Psoas muscle (tissue), 8 donors: Measurements from ENCODE around the gene CCNI. TPM values are rescaled to one million over a fixed set of nuclear protein-coding genes. Genes with fewer than 3 reads are reported as not detected.

Experiments
- ATAC-seq, 4 donors: fragments of 200-7000 bp; cut with Tn5 transposase; one replicate each; pipeline ENCODE4 v1.9.1; 2020; ENCODE audit warnings: moderate library complexity in 3 of 4, mild to moderate bottlenecking in 2 of 4
- DNase-seq, 2 donors: peaks; one replicate each; pipeline ENCODE4 v3.0.0-alpha.2; 2020
- H3K27ac ChIP-seq: fragments of 200-600 bp; one replicate; pipeline ENCODE4 v1.8.0; 2022
- H3K27me3 ChIP-seq, 3 donors: fragments of 200-600 bp in 1 of 3; one replicate each; pipeline versions ENCODE4 v1.6.1 to v1.8.0; 2013 to 2022; ENCODE audit warnings: low read length in 2 of 3, mild to moderate bottlenecking in 2 of 3, moderate library complexity in 1 of 3; ENCODE audit not compliant: insufficient read depth in 3 of 3
- H3K36me3 ChIP-seq, 2 donors: fragments of 200-600 bp in 1 of 2; one replicate each; pipeline versions ENCODE4 v1.6.1 to v1.8.0; 2013 to 2022; ENCODE audit warnings: low read depth in 1 of 2, mild to moderate bottlenecking in 1 of 2, moderate library complexity in 1 of 2; ENCODE audit not compliant: insufficient read depth in 1 of 2
- H3K4me1 ChIP-seq: fragments of 200-600 bp; one replicate; pipeline ENCODE4 v1.8.0; 2022
- H3K4me3 ChIP-seq: fragments of 200-600 bp; one replicate; pipeline ENCODE4 v1.8.0; 2022; ENCODE audit warnings: mild to moderate bottlenecking
- H3K9me3 ChIP-seq: fragments of 200-600 bp; one replicate; pipeline ENCODE4 v1.8.0; 2022
- CTCF ChIP-seq: fragments of 200-600 bp; IDR thresholded peaks from one replicate; pipeline ENCODE4 v1.8.0; 2022; ENCODE audit warnings: antibody characterized with exemption
- WGBS, 3 donors: extraction: QIAGEN DNeasy Blood & Tissue Kit; methylation state at CpG; one replicate each; pipeline versions ENCODE4 v1.1.6 to v1.1.7; 2013; 5-methylcytosine and 5-hydroxymethylcytosine counted together
- intact Hi-C, 2 donors: fragments of 100-400 bp; cut with DNase I; formaldehyde crosslinking; loops; one replicate each; pipeline versions ENCODE4 v1.11.0 to v1.14.2; 2022
- polyA plus RNA-seq, 3 donors: library from polyadenylated mRNA; stranded (reverse); fragments of 200-250 nt; gene quantifications; one replicate each; pipeline ENCODE4 v1.2.3, GENCODE V29; 2013
- total RNA-seq, 4 donors: library from RNA; stranded (reverse); fragmentation: NEBNext Ultra II Directional in 2 of 4; extraction: Animal tissue kit (Norgen Biotek cat#: 25700) in 2 of 4; gene quantifications; one replicate each; pipeline versions ENCODE4 v1.2.1 to v1.2.4, GENCODE V29; 2021 to 2023
- donor health status: healthy with polysubstance abuse.
- donor health status: DM: no; HTN: no; CAD: no; lungs with moderate emphysema.
- donor health status: Bipolar disorder and iron deficiency.
- donor health status: healthy.
- donor health status: DM: yes; HTN: yes; CAD: no.
- donor health status: DM: no; HTN: no; CAD: no.
- donor health status: DM: no; HTN: no; CAD: no.
- donor health status: DM: yes; HTN: yes; CAD: no.

Gene CCNI
- total and polyA plus RNA-seq, 7 donors, result 82.1 to 182 (median 147) TPM

- Histone ChIP-seq H3K27me3 (no peaks in the 10 kb centered on the region), H3K4me1 (peaks cover 18% of the 10 kb centered on the region), H3K27ac (no peak overlapping the region), H3K36me3 (no peaks in the 10 kb centered on the region), H3K4me3 (no peak overlapping the region), H3K9me3 (no peaks in the 10 kb centered on the region)
- no peak for TF ChIP-seq CTCF
- ATAC-seq, result no peak
- intact Hi-C loops, result loop anchor here in 1 of 2 donors (5.0 kb wide), 1 partner anchor 78 kb away; the partner anchor contains the start of gene CCNG2
- 66 to 82% (median 71%) methylated on average over 5 of the region's 5 CpGs for WGBS, 3 donors
- DNase-seq, result no peak
Measured at GRCh38 chr4:77079281-77079680, 3.5 kb upstream of the CCNI start.

- intact Hi-C loops, result loop anchor here in 1 of 2 donors (5.0 kb wide), 1 partner anchor 79 kb away; the partner anchor contains the start of gene CCNG2
- ATAC-seq, result no peak
- no peaks in the 10 kb centered on the region for H3K9me3 ChIP-seq
Measured at GRCh38 chr4:77078401-77078800, 2.6 kb upstream of the CCNI start.

GRCh38 chr4:77076889-77077635, 1.3 kb upstream of the CCNI start:
- DNase-seq, result no peak
- Histone ChIP-seq H3K27me3 (no peaks in the 10 kb centered on the region), H3K4me1 (peaks cover 34% of the 10 kb centered on the region), H3K27ac (peak overlapping the region; percentile 95), H3K4me3 (peak overlapping the region; percentile 90), H3K9me3 (no peaks in the 10 kb centered on the region), H3K36me3 (no peaks in the 10 kb centered on the region)
- ATAC-seq, result no peak
- intact Hi-C loops, result loop anchor here in 1 of 2 donors (5.0 kb wide), 1 partner anchor 80 kb away; the partner anchor contains the start of gene CCNG2
- no peak for TF ChIP-seq CTCF
- WGBS, 3 donors, result 70 to 83% (median 77%) methylated on average over 10 of the region's 10 CpGs

More at GRCh38 chr4:77078401-77078800, 2.6 kb upstream of the CCNI start:
- Histone ChIP-seq H3K27ac (no peak overlapping the region), H3K27me3 (no peaks in the 10 kb centered on the region), H3K36me3 (no peaks in the 10 kb centered on the region), H3K4me3 (no peak overlapping the region), H3K4me1 (peaks cover 26% of the 10 kb centered on the region)
- DNase-seq, result no peak
- TF ChIP-seq CTCF, result no peak
- 97 to 100% (median 98%) methylated on average over 2 of the region's 2 CpGs for WGBS, 3 donors

GRCh38 chr4:77074981-77075855, 571 bp downstream of the CCNI start:
- intact Hi-C loops, result loop anchor here in 1 of 2 donors (5.0 kb wide), 1 partner anchor 82 kb away; the partner anchor contains the start of gene CCNG2
- ATAC-seq, result peak; percentile 62 to 69 (median 66)
- no peak for TF ChIP-seq CTCF
- Histone ChIP-seq H3K4me1 (peaks cover 40% of the 10 kb centered on the region), H3K27ac (peak overlapping the region; percentile 95), H3K9me3 (no peaks in the 10 kb centered on the region), H3K4me3 (peak overlapping the region; percentile 90), H3K36me3 (no peaks in the 10 kb centered on the region), H3K27me3 (no peaks in the 10 kb centered on the region)
- WGBS, 3 donors, result 0 to 1% (median 0%) methylated on average over 70 to 88 of the region's 89 CpGs
- DNase-seq, result peak; percentile 81 to 86
